Measurements from ENCODE around the gene EML2.

Gene EML2

DNA sequence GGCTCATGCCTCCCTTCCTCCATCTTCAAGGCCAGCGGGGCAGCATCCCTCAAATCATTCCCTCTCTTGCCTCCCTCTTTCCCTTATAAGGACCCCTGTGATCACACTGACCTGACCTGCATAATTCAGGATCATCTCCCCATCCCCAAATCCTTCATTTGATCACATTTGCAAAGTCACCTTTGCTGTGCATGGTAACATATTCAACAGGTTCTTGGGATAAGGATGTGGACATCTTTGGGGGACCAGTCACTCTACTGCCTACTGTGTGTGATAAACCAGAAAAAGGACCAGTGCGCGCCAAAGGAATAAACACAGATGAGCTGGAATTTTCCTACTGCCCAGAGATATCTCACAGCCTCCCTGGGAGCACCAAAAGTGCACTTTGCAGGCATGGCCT lies 62.5 kb downstream of the EML2 start:
- FAIRE-seq, result no peak

DNA sequence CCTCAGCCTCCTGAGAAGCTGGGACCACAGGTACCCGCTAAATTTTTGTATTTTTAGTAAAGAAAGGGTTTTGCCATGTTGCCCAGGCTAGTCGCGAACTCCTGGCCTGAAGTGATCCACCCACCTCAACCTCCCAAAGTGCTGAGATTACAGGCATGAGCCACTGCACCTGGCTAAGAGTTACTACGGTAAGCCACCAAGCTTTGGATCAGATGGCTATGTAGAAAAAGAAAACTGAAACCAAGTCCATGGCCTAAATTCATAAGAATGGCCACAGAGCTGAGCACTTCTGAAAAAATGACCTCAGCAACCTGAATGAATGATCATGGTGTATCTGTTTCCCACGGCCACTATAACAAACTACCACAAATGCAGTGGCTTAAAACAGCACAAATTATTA lies 64.0 kb downstream of the EML2 start:
- FAIRE-seq (peak; percentile 54), DNase-seq (ENCODE audit: insufficient read length) (no peak)
- TF ChIP-seq POLR2AphosphoS5 (IDR thresholded peaks at IDR 0.05; ENCODE audit: low read depth, low read length) (no peak), TAF1 (IDR thresholded peaks at IDR 0.05; ENCODE audit: borderline replicate concordance, low read depth, low read length) (no peak), POLR2A (IDR thresholded peaks at IDR 0.05; ENCODE audit: low read depth, low read length) (no peak)

More for the DNA sequence above, 62.5 kb downstream of the EML2 start:
- TF ChIP-seq POLR2A (IDR thresholded peaks at IDR 0.05; ENCODE audit: low read depth, low read length), result no peak
- no peak for TF ChIP-seq POLR2AphosphoS5 (IDR thresholded peaks at IDR 0.05; ENCODE audit: low read depth, low read length)
- TF ChIP-seq TAF1 (IDR thresholded peaks at IDR 0.05; ENCODE audit: borderline replicate concordance, low read depth, low read length), result no peak
- no peak for DNase-seq (ENCODE audit: insufficient read length)

DNA sequence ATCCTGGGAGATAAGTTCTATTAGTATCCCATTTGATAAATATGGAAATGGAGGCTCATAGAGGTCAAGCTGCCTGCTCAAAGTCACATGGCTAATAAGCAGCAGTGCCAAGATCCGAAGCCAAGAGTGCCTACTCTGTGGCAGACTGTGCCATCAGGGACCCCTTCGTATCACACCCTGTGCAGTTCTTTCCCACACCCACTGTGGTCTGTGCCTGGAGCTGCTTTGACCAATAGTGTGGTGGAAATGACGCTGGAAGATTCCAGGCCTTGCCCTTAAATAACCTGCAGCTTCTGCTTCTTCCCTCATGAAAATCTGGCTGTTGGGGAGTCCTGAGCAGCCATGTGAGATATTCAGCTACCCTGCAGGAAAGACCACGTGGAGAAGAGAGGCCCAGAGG lies 64.7 kb downstream of the EML2 start:
- DNase-seq (ENCODE audit: insufficient read length), result no peak
- FAIRE-seq, result no peak
- TF ChIP-seq POLR2A (IDR thresholded peaks at IDR 0.05; ENCODE audit: low read depth, low read length) (no peak), TAF1 (IDR thresholded peaks at IDR 0.05; ENCODE audit: borderline replicate concordance, low read depth, low read length) (no peak), POLR2AphosphoS5 (IDR thresholded peaks at IDR 0.05; ENCODE audit: low read depth, low read length) (no peak)

DNA sequence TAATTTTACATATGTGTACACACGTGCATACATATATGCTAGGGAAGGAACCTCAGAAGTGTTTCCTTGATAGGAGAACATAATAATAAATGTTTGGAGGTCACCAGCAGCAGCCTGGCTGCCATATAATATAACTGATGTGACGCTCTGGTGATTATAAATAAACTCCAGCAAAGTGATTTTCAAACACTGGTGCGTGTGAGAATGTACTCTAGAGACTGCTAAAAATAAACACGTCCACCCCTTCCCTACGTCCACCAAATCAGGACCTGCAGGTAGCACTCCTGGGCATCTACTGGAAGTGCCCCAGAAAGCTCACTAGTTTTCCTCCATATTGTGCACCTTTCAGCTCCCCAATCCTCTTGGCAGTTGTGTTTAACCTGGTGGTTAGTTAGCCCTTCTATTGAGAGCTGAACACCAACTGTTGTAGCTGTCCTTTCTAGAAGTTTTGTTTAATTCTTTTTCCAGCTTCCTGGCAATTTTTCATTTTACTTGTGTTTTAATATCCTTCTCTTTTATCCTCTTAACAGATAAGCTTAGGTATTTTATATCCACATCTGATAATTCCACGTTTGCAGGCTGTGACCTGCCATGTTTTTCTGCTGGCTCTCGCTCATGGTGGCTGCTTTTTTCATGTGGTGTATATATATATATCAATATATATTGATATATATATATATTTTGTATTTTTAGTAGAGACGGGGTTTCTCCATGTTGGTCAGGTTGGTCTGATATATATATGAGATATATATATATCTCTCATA lies 67.6 kb downstream of the EML2 start:
- DNase-seq (ENCODE audit: insufficient read length) (no peak), FAIRE-seq (no peak)
- no peak for TF ChIP-seq TAF1 (IDR thresholded peaks at IDR 0.05; ENCODE audit: borderline replicate concordance, low read depth, low read length)
- no peak for TF ChIP-seq POLR2A (IDR thresholded peaks at IDR 0.05; ENCODE audit: low read depth, low read length)
- TF ChIP-seq POLR2AphosphoS5 (IDR thresholded peaks at IDR 0.05; ENCODE audit: low read depth, low read length), result no peak

DNA sequence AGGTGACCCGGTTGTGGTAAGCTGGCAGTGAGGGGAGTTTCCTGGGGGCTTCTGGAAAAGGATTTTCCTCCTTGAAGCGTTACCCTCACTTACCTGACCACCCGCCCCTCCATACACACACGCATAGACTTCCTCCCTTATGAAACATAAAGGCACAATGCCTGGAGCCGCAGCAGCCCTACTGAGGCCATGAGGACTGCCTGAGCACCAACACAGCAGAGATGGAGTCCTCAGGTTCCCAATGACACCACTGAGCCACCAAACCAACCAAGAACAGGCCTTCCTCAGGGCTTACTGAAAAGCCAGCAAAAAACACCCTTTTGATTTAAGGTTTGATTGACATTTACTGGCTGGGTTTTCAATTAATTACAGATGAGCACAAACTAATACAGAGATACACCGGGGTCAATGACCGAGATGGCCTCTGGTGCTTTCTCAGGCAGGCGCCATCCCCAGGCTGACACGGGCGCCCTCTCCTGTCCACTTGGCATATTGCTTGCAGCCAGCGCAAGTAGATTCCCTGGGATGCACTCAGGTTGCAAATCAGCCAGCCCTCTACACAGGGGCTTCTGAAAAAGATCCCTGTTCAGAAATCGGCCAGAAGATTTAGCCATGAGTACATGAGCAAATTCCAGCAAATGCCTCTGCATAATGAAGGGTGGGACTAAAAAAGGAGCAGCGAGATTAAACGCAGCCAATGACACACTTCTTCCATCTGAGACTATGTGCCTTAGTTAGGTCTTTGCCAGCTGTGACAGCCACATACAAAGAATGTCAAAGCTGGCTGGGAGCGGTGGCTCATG lies 69.4 kb downstream of the EML2 start:
- TF ChIP-seq POLR2AphosphoS5 (IDR thresholded peaks at IDR 0.05; ENCODE audit: low read depth, low read length) (no peak), POLR2A (IDR thresholded peaks at IDR 0.05; ENCODE audit: low read depth, low read length) (no peak), TAF1 (IDR thresholded peaks at IDR 0.05; ENCODE audit: borderline replicate concordance, low read depth, low read length) (no peak)
- FAIRE-seq (peak; percentile 57), DNase-seq (ENCODE audit: insufficient read length) (no peak)

DNA sequence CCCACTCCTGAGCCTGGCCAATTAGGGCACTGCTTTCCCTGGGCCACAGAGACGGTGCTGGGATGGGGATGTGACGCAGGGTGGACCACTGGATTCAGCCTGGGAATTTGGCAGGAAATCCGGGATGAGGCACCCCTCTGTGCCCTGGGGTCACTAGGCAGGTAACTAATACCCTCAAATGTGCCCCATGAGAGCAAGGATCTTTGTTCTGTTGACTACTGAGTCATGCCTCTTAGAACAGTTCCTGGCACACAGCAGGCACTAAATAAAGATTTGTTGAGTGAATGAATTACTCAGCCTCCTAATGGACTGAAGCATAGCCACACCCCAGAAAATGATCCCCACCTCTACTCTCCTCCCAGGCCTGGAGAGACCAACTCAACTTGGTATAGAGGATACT lies 70.5 kb downstream of the EML2 start:
- FAIRE-seq (no peak), DNase-seq (ENCODE audit: insufficient read length) (no peak)
- TF ChIP-seq TAF1 (IDR thresholded peaks at IDR 0.05; ENCODE audit: borderline replicate concordance, low read depth, low read length) (no peak), POLR2A (IDR thresholded peaks at IDR 0.05; ENCODE audit: low read depth, low read length) (no peak), POLR2AphosphoS5 (IDR thresholded peaks at IDR 0.05; ENCODE audit: low read depth, low read length) (no peak)

DNA sequence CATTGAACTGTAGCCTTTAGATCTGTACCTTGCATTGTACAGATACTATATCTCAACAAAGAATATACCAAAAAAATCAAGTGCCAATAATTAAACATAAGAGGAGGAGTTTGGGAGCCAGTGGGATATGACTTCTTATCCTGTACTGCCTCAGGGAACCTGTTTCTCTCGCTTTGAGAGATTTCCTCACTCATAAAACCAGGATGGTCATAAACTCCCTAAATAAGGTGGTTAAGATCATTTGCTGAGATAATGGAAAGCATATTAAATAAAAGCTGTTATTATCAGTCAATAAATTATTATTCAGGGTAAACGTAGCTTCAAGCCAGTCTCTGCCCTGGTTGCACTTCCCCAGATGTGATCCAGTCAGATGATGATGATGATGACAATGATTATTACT lies 71.6 kb downstream of the EML2 start:
- FAIRE-seq, result no peak
- no peak for TF ChIP-seq TAF1 (IDR thresholded peaks at IDR 0.05; ENCODE audit: borderline replicate concordance, low read depth, low read length)
- no peak for DNase-seq (ENCODE audit: insufficient read length)

DNA sequence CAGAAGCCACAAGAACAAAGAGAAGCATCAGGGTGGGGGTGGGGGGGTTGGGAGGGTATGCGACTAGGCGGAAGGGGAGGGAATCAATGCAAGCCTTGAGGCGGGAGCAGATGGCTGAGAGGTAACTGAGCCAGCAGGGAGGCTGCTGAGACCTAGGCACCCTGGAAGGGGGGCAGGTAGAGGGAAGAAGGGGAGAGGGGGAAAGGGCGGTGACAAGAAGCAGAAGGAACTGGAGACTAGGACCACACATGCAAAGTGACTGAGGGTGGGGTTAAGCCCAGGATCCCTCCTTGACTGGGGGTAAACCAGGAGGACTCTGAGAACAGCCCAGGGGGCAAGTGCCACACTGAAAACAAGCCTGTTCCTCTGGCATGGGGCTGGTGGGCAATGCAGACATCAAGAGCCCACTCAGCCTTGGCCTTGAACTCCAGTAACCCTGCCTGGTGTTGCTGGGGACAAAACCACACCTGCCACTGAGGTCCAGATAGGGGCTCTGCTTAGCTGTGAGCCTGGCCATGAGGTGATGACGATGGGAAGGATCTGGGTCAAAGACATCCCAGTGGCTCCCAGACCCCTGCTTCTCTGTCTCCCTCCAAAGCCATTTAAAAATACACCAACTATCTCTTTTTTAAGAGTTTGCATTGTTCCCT lies 74.9 kb downstream of the EML2 start:
- TF ChIP-seq POLR2AphosphoS5 (IDR thresholded peaks at IDR 0.05; ENCODE audit: low read depth, low read length), result no peak
- TF ChIP-seq TAF1 (IDR thresholded peaks at IDR 0.05; ENCODE audit: borderline replicate concordance, low read depth, low read length), result no peak
- no peak for TF ChIP-seq POLR2A (IDR thresholded peaks at IDR 0.05; ENCODE audit: low read depth, low read length)
- no peak for DNase-seq (ENCODE audit: insufficient read length)
- peak; percentile 70 for FAIRE-seq

DNA sequence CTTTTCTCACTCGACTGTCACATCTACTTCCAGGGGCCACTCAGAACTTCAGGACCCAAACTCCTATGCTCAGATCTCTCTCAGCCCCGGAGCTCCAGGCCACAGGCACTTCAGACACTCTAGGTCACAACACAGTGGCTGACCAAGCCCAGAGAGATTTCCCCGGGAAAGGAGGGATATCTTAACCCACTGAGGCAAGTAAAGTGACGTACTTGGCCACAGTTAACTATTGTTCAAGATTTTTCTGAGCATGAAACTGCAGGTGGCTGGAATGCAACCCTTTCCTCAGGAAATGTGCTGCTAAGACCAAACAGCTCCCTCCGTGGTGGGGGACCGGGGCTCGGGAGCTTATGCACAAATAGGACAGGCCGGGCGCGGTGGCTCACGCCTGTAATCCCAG lies 78.5 kb downstream of the EML2 start:
- TF ChIP-seq POLR2A (IDR thresholded peaks at IDR 0.05; ENCODE audit: low read depth, low read length) (no peak), TAF1 (IDR thresholded peaks at IDR 0.05; ENCODE audit: borderline replicate concordance, low read depth, low read length) (no peak), POLR2AphosphoS5 (IDR thresholded peaks at IDR 0.05; ENCODE audit: low read depth, low read length) (no peak)
- FAIRE-seq, result no peak
- DNase-seq (ENCODE audit: insufficient read length), result no peak

DNA sequence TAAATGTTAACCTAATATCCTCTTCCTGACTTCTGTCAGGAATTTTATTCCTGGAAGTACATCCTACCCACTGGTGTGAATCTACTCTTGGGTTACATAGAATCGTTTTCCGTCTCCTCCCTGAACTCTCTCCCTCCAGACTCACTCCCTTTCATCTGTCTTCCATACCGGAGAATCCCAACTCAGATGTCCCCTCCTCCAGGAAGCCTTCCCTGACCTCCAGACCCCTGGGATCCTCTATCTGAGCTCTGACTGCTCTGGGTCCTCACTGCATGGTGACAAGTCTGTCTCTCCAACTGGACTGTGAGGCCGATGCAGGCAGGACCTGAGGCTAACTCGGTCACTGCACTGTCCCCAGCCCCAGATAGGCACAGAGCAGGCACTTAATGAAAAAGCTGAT lies 79.2 kb downstream of the EML2 start:
- DNase-seq (ENCODE audit: insufficient read length), result no peak
- TF ChIP-seq POLR2AphosphoS5 (IDR thresholded peaks at IDR 0.05; ENCODE audit: low read depth, low read length) (no peak), POLR2A (IDR thresholded peaks at IDR 0.05; ENCODE audit: low read depth, low read length) (no peak), TAF1 (IDR thresholded peaks at IDR 0.05; ENCODE audit: borderline replicate concordance, low read depth, low read length) (no peak)
- no peak for FAIRE-seq

Measured in GM12892 (cell line).